Measurements from ENCODE around the gene ACAP3. TPM values are rescaled to one million over a fixed set of nuclear protein-coding genes. Genes with fewer than 3 reads are reported as not detected.

Gene ACAP3
- total RNA-seq, 4 donors from 2014 or later: 18.4 to 31.9 (median 25.8) TPM

GRCh38 chr1:1244192-1244811 lies 63.4 kb downstream of the ACAP3 start:
- peak overlapping the region in 1 of 4 donors; percentile 30 for H3K4me3 ChIP-seq

GRCh38 chr1:1243807-1244191 lies 63.9 kb downstream of the ACAP3 start:
- Histone ChIP-seq H3K36me3 (no peaks in the 10 kb centered on the region), H3K4me1 (no peaks in the 10 kb centered on the region), H3K27ac (no peak overlapping the region), H3K9me3 (no peaks in the 10 kb centered on the region), H3K4me3 (peak overlapping the region in 1 of 4 donors; percentile 30), H3K27me3 (peaks cover 26 to 40% (median 36%) of the 10 kb centered on the region in 3 donors)
- ATAC-seq: no peak
- no peak for DNase-seq
- TF ChIP-seq POLR2A (IDR thresholded peaks at IDR 0.05) (no peak), CTCF (IDR thresholded peaks at IDR 0.05 in 4 of 5, conservative IDR thresholded peaks at IDR 0.05 in 1 of 5) (no peak)
- in situ Hi-C loops (cut with MboI; ENCODE audit: low sequenced_read_pairs in 4 of 4): no loop called here
- intact Hi-C loops (cut with DNase I; ENCODE audit: low total_unique reads): no loop called here

More at GRCh38 chr1:1244192-1244811, 63.4 kb downstream of the ACAP3 start:
- H3K9me3 ChIP-seq: no peaks in the 10 kb centered on the region
- no peak for DNase-seq
- H3K27me3 ChIP-seq: peaks cover 22 to 35% (median 31%) of the 10 kb centered on the region in 3 donors
- H3K4me1 ChIP-seq: no peaks in the 10 kb centered on the region
- intact Hi-C loops (cut with DNase I; ENCODE audit: low total_unique reads) (no loop called here), in situ Hi-C loops (cut with MboI; ENCODE audit: low sequenced_read_pairs in 4 of 4) (no loop called here)
- no peak for TF ChIP-seq CTCF (IDR thresholded peaks at IDR 0.05 in 4 of 5, conservative IDR thresholded peaks at IDR 0.05 in 1 of 5)
- no peak for TF ChIP-seq POLR2A (IDR thresholded peaks at IDR 0.05)
- no peak for ATAC-seq
- no peaks in the 10 kb centered on the region for H3K36me3 ChIP-seq
- no peak overlapping the region for H3K27ac ChIP-seq

- peaks cover 32 to 45% (median 41%) of the 10 kb centered on the region in 3 donors for H3K27me3 ChIP-seq
- in situ Hi-C loops (cut with MboI; ENCODE audit: low sequenced_read_pairs in 4 of 4): no loop called here
- DNase-seq (no peak), ATAC-seq (no peak)
- intact Hi-C loops (cut with DNase I; ENCODE audit: low total_unique reads): no loop called here
- H3K9me3 ChIP-seq: no peaks in the 10 kb centered on the region
- no peak overlapping the region for H3K27ac ChIP-seq
- no peaks in the 10 kb centered on the region for H3K36me3 ChIP-seq
- no peak for TF ChIP-seq POLR2A (IDR thresholded peaks at IDR 0.05)
- no peak for TF ChIP-seq CTCF (IDR thresholded peaks at IDR 0.05 in 4 of 5, conservative IDR thresholded peaks at IDR 0.05 in 1 of 5)
- no peaks in the 10 kb centered on the region for H3K4me1 ChIP-seq
- no peak overlapping the region for H3K4me3 ChIP-seq
Measured at GRCh38 chr1:1243266-1243660, 64.5 kb downstream of the ACAP3 start.

- ATAC-seq (no peak), DNase-seq (no peak)
- H3K27ac ChIP-seq: no peak overlapping the region
- H3K36me3 ChIP-seq: no peaks in the 10 kb centered on the region
- no peaks in the 10 kb centered on the region for H3K4me1 ChIP-seq
- H3K27me3 ChIP-seq: peaks cover 36 to 50% (median 47%) of the 10 kb centered on the region in 3 donors
- TF ChIP-seq CTCF (IDR thresholded peaks at IDR 0.05 in 4 of 5, conservative IDR thresholded peaks at IDR 0.05 in 1 of 5): no peak
- no peak for TF ChIP-seq POLR2A (IDR thresholded peaks at IDR 0.05)
- in situ Hi-C loops (cut with MboI; ENCODE audit: low sequenced_read_pairs in 4 of 4) (no loop called here), intact Hi-C loops (cut with DNase I; ENCODE audit: low total_unique reads) (no loop called here)
- H3K9me3 ChIP-seq: no peaks in the 10 kb centered on the region
- no peak overlapping the region for H3K4me3 ChIP-seq
Measured at GRCh38 chr1:1242461-1243265, 65.1 kb downstream of the ACAP3 start.

Small RNA genes within 50 kb of the gene (microRNA-seq; reads per million reads assigned to microRNA genes)
- 0 to 1.7 reads per million in 2 donors for gene MIR6726 (ENCODE audit: borderline replicate concordance in 2 of 2)
- gene MIR6727 (ENCODE audit: borderline replicate concordance in 2 of 2): 0 to 1.2 reads per million in 2 donors
- gene MIR6808 (ENCODE audit: borderline replicate concordance in 2 of 2): 0 reads per million in 2 donors

Other genes starting within 250 kb of the ACAP3 start
- not detected for gene RNF223, start 233.6 kb downstream of the ACAP3 start, total RNA-seq
- 1 to 10 TPM; 2.8 to 6.4 (median 5.3) TPM for gene C1orf159, start 191.8 kb downstream of the ACAP3 start, total RNA-seq
- under 1 TPM in 2 of 4 donors, not detected in 2; 0.13 to 0.16 TPM for gene TTLL10, start 134.1 kb downstream of the ACAP3 start, total RNA-seq
- gene TNFRSF18, start 101.3 kb downstream of the ACAP3 start, total RNA-seq: not detected
- gene TNFRSF4, start 93.8 kb downstream of the ACAP3 start, total RNA-seq: 1 to 10 TPM in 1 of 4 donors, under 1 TPM in 2, not detected in 1; 0.42 to 2.1 (median 0.46) TPM
- 10 to 100 TPM; 51.0 to 94.2 (median 79.4) TPM for gene SDF4, start 75.9 kb downstream of the ACAP3 start, total RNA-seq
- 10 to 100 TPM in 3 of 4 donors, 1 to 10 TPM in 1; 8.5 to 32.8 (median 20.6) TPM for gene B3GALT6, start 75.7 kb downstream of the ACAP3 start, total RNA-seq
- 1 to 10 TPM in 1 of 4 donors, not detected in 3; 2.7 TPM for gene C1QTNF12, start 61.2 kb downstream of the ACAP3 start, total RNA-seq
- 10 to 100 TPM; 31.3 to 42.3 (median 38.3) TPM for gene UBE2J2, start 34.1 kb downstream of the ACAP3 start, total RNA-seq
- under 1 TPM in 3 of 4 donors, not detected in 1; 0.19 to 0.91 (median 0.66) TPM for gene SCNN1D, start 27.5 kb downstream of the ACAP3 start, total RNA-seq
- 10 to 100 TPM in 2 of 4 donors, 1 to 10 TPM in 2; 6.2 to 13.1 (median 9.5) TPM for gene PUSL1, start 667 bp upstream of the ACAP3 start, total RNA-seq
- gene INTS11, start 16.7 kb upstream of the ACAP3 start, total RNA-seq: 10 to 100 TPM; 74.0 to 94.4 (median 84.7) TPM
- gene CPTP, start 16.9 kb upstream of the ACAP3 start, total RNA-seq: 10 to 100 TPM; 22.7 to 64.9 (median 34.0) TPM
- gene TAS1R3, start 23.4 kb upstream of the ACAP3 start, total RNA-seq: under 1 TPM in 2 of 4 donors, not detected in 2; 0.20 to 0.44 TPM
- 100 to 1,000 TPM; 196 to 311 (median 258) TPM for gene DVL1, start 41.5 kb upstream of the ACAP3 start, total RNA-seq
- 10 to 100 TPM; 13.9 to 41.9 (median 34.2) TPM for gene MXRA8, start 50.6 kb upstream of the ACAP3 start, total RNA-seq
- 100 to 1,000 TPM; 165 to 450 (median 234) TPM for gene AURKAIP1, start 67.3 kb upstream of the ACAP3 start, total RNA-seq
- 10 to 100 TPM; 35.0 to 91.1 (median 43.7) TPM for gene CCNL2, start 91.4 kb upstream of the ACAP3 start, total RNA-seq
- 100 to 1,000 TPM; 167 to 260 (median 203) TPM for gene MRPL20, start 99.4 kb upstream of the ACAP3 start, total RNA-seq
- 1 to 10 TPM in 3 of 4 donors, under 1 TPM in 1; 0.16 to 1.8 (median 1.3) TPM for gene ANKRD65, start 113.3 kb upstream of the ACAP3 start, total RNA-seq
- 1 to 10 TPM; 2.1 to 8.3 (median 6.0) TPM for gene VWA1, start 127.8 kb upstream of the ACAP3 start, total RNA-seq
- under 1 TPM in 1 of 4 donors, not detected in 3; 0.07 TPM for gene ATAD3C, start 141.8 kb upstream of the ACAP3 start, total RNA-seq
- gene ATAD3B, start 163.8 kb upstream of the ACAP3 start, total RNA-seq: 1 to 10 TPM; 3.5 to 7.1 (median 5.9) TPM
- gene ATAD3A, start 204.2 kb upstream of the ACAP3 start, total RNA-seq: 10 to 100 TPM; 22.9 to 47.9 (median 35.6) TPM
- 1 to 10 TPM in 3 of 4 donors, not detected in 1; 1.1 to 2.0 (median 1.9) TPM for gene TMEM240, start 232.7 kb upstream of the ACAP3 start, total RNA-seq

Measured in gastrocnemius medialis (tissue), 4 donors.